Measurements from ENCODE around the gene FBRSL1. TPM values are rescaled to one million over a fixed set of nuclear protein-coding genes. Genes with fewer than 3 reads are reported as not detected.

Gene FBRSL1
- total and polyA plus RNA-seq, 2 donors (not counting 3 experiments of a cell fraction or from before 2014, with no cell fraction given), result 19.3 to 79.8 TPM

DNA sequence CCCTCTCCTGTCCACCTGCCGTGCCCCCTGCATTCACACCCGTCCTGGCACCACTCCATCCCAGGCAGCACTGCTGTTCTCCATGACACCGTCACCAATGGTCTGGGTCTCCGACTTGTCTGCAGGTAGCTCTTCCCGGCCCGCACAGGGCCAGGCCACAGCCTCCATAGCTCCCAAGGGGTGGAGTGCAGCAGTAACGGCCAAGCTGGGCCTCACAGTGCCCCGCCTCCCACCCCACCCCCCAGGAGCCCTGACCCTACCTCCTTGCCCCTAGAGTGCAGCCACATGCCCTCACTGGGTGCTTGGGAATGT, 12.9 kb downstream of the FBRSL1 start:
- H2AFZ ChIP-seq (ENCODE audit: low read depth, low read length), result no peak overlapping the region
- no peaks in the 10 kb centered on the region for H3K9me1 ChIP-seq (replicated peaks; ENCODE audit: control insufficient read depth, extremely low read depth, insufficient read depth, low read length)
- ChIA-PET POLR2A (no interaction called here), CTCF (interaction anchor here (1.4 kb wide), 1 partner anchor 349 kb away, joined by 4 read pairs; no protein-coding TSS in a partner anchor)
- intact Hi-C loops (cut with micrococcal nuclease) (no loop called here), dilution Hi-C loops (cut with MboI; ENCODE audit: extremely low pct_ligation_motif_present, low sequenced_read_pairs) (no loop called here)
- no peaks in the 10 kb centered on the region for H3K9me3 ChIP-seq (replicated peaks; ENCODE audit: control insufficient read depth, insufficient read depth, low read length)
- no peaks in the 10 kb centered on the region for H3K36me3 ChIP-seq (ENCODE audit: control insufficient read depth in 2 of 2, extremely low read depth in 1 of 2, insufficient read depth in 2 of 2, low read length in 2 of 2)
- no peak overlapping the region for H3K4me3 ChIP-seq (replicated peaks in 1 of 3; ENCODE audit: insufficient read depth in 1 of 3, low read depth in 1 of 3, low read length in 3 of 3)
- TF ChIP-seq GATA2 (IDR thresholded peaks at IDR 0.05; ENCODE audit: insufficient read depth, insufficient read length, low read depth, low read length), result no peak
- TF ChIP-seq MYC (IDR thresholded peaks at IDR 0.05; ENCODE audit: low read depth, low read length), result no peak
- TF ChIP-seq, protein P1, sequence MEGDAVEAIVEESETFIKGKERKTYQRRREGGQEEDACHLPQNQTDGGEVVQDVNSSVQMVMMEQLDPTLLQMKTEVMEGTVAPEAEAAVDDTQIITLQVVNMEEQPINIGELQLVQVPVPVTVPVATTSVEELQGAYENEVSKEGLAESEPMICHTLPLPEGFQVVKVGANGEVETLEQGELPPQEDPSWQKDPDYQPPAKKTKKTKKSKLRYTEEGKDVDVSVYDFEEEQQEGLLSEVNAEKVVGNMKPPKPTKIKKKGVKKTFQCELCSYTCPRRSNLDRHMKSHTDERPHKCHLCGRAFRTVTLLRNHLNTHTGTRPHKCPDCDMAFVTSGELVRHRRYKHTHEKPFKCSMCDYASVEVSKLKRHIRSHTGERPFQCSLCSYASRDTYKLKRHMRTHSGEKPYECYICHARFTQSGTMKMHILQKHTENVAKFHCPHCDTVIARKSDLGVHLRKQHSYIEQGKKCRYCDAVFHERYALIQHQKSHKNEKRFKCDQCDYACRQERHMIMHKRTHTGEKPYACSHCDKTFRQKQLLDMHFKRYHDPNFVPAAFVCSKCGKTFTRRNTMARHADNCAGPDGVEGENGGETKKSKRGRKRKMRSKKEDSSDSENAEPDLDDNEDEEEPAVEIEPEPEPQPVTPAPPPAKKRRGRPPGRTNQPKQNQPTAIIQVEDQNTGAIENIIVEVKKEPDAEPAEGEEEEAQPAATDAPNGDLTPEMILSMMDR (IDR thresholded peaks at IDR 0.05; ENCODE audit: extremely low read depth in 1 of 2, insufficient read depth in 1 of 2, low read depth in 1 of 2, low read length in 2 of 2), result no peak
- TF ChIP-seq POLR2AphosphoS5 (IDR thresholded peaks at IDR 0.05; ENCODE audit: insufficient read depth, low read depth, low read length), result no peak
- no peak for TF ChIP-seq POLR2A (IDR thresholded peaks at IDR 0.05; ENCODE audit: low read depth, low read length)
- no peak for TF ChIP-seq JUN (IDR thresholded peaks at IDR 0.05; ENCODE audit: borderline replicate concordance, insufficient read depth, insufficient read length, low read depth)
- no peak for TF ChIP-seq FOS (IDR thresholded peaks at IDR 0.05; ENCODE audit: borderline replicate concordance, insufficient read depth, low read length)
- TF ChIP-seq, protein P2, sequence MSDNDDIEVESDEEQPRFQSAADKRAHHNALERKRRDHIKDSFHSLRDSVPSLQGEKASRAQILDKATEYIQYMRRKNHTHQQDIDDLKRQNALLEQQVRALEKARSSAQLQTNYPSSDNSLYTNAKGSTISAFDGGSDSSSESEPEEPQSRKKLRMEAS (IDR thresholded peaks at IDR 0.05; ENCODE audit: insufficient read depth, insufficient read length), result no peak
- no peak for TF ChIP-seq EZH2 (IDR thresholded peaks at IDR 0.05; ENCODE audit: borderline replicate concordance, low read depth, low read length, severe bottlenecking)
- H3K27ac ChIP-seq (ENCODE audit: insufficient read depth, low read depth, low read length), result no peak overlapping the region
- H4K20me1 ChIP-seq (replicated peaks; ENCODE audit: control insufficient read depth, extremely low read depth, insufficient read depth, low read length), result no peaks in the 10 kb centered on the region
- H3K79me2 ChIP-seq (ENCODE audit: control insufficient read depth, insufficient read depth, low read length), result peaks cover 55% of the 10 kb centered on the region
- H3K27me3 ChIP-seq (ENCODE audit: control insufficient read depth in 2 of 2, insufficient read depth in 2 of 2, low read length in 2 of 2), result no peaks in the 10 kb centered on the region
- FAIRE-seq, result no peak
- DNase-seq (ENCODE audit: low read depth, low spot score), result no peak
- no peak overlapping the region for H3K4me2 ChIP-seq (ENCODE audit: insufficient read depth, low read length)
- no peak overlapping the region for H3K9ac ChIP-seq (replicated peaks; ENCODE audit: extremely low read depth, insufficient read depth, low read length)
- peaks cover 16% of the 10 kb centered on the region for H3K4me1 ChIP-seq (ENCODE audit: control insufficient read depth, extremely low read depth, insufficient read depth, low read length)
- no TSS peak for BruUV-seq (replicated peaks)
